Upper lobe of left lung (tissue), 6 donors: ENCODE results near the gene MAGOHB. TPM values are rescaled to one million over a fixed set of nuclear protein-coding genes. Genes with fewer than 3 reads are reported as not detected.
A peak's percentile ranks its signal among the peaks of the same experiment; 100 is the strongest.

ENCODE experiments used
- ATAC-seq, 2 donors: fragments of 200-7000 bp; cut with Tn5 transposase; one replicate each; pipeline ENCODE4 v1.9.1; 2022; ENCODE audit warnings: mild to moderate bottlenecking in 2 of 2, moderate library complexity in 2 of 2; ENCODE audit not compliant: low FRiP score in 2 of 2
- DNase-seq, 2 donors: peaks; one replicate each; pipeline ENCODE4 v3.0.0-alpha.2; 2019 to 2020
- H3K27ac ChIP-seq, 4 donors: fragments of 200-600 bp; sonication (generic); one replicate each; pipeline ENCODE4 v1.5.1; 2016 to 2019
- H3K27me3 ChIP-seq, 4 donors: fragments of 200-600 bp; sonication (generic); one replicate each; pipeline ENCODE4 v1.5.1; 2017 to 2019
- H3K36me3 ChIP-seq, 4 donors: fragments of 200-600 bp; sonication (generic); one replicate each; pipeline ENCODE4 v1.5.1; 2016 to 2019
- H3K4me1 ChIP-seq, 4 donors: fragments of 200-600 bp; sonication (generic); one replicate each; pipeline ENCODE4 v1.5.1; 2018 to 2019
- H3K4me3 ChIP-seq, 4 donors: fragments of 200-600 bp; sonication (generic); one replicate each; pipeline ENCODE4 v1.5.1; 2017 to 2019; ENCODE audit warnings: mild to moderate bottlenecking in 2 of 4, moderate library complexity in 1 of 4
- H3K9me3 ChIP-seq, 4 donors: fragments of 200-600 bp; sonication (generic); one replicate each; pipeline ENCODE4 v1.5.1; 2018 to 2019
- EP300 ChIP-seq, 4 donors: sonication (generic); formaldehyde crosslinking; IDR thresholded peaks; one replicate each; pipeline ENCODE4 v1.5.1; 2017; ENCODE audit warnings: antibody characterized with exemption in 4 of 4, control low read depth in 2 of 4
- POLR2A ChIP-seq, 4 donors: fragments of 450-650 bp; IDR thresholded peaks; one replicate each; pipeline ENCODE4 v1.5.1; 2016 to 2017; ENCODE audit warnings: antibody characterized with exemption in 4 of 4, mild to moderate bottlenecking in 2 of 4
- POLR2AphosphoS5 ChIP-seq, 2 donors: sonication (generic); formaldehyde crosslinking; IDR thresholded peaks; one replicate each; pipeline ENCODE4 v1.5.1; 2017; ENCODE audit warnings: antibody characterized with exemption in 2 of 2
- WGBS, 2 donors: methylation state at CpG; one replicate each; pipeline ENCODE4 v1.1.5; 2017 to 2018; 5-methylcytosine and 5-hydroxymethylcytosine counted together
- total RNA-seq, 6 donors: library from RNA; depleted of rRNA in 4 of 6; stranded (reverse); fragments of >200 nt in 4 of 6; gene quantifications; one replicate each; pipeline versions ENCODE4 v1.1.0 to v1.2.1, GENCODE V29; 2016 to 2021
- TF ChIP-seq, protein P1 (sequence below), 6 experiments: fragments of 450-650 bp in 4 of 6; fragments of 200-600 bp in 2 of 6; sonication (generic) in 2 of 6; IDR thresholded peaks; one replicate each; pipeline ENCODE4 v1.5.1; 2016 to 2019; ENCODE audit warnings: antibody characterized with exemption in 6 of 6
- donor health status: DM: no; HTN: no; CAD: no; lungs with moderate emphysema.
- donor health status: DM: no; HTN: yes; CAD: no; lungs with severe emphysema.

MAGOHB gene
- total RNA-seq, 6 donors from 2014 or later: 7.8 to 21.0 (median 13.7) TPM

DNA sequence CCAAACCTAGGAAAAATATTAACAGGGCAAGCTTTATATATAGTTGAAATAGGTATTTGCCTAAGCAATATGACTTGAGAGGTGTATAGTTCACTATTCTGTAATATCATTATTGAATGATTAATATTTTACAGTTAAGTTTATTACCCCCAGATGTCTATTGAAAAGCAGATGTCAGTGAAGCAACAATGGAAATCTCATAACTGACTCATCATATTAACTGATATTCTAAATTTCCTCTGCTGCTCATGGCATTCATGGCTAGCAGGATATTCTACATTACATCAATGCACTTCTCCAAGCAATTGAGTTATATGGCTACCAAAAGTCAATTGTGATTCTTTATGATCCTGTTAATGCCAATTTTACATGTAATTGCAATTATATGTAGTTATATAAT lies 9.7 kb upstream of the MAGOHB start:
- ATAC-seq (no peak), DNase-seq (no peak)
- no peaks in the 10 kb centered on the region for H3K9me3 ChIP-seq
- TF ChIP-seq POLR2AphosphoS5 (IDR thresholded peaks at IDR 0.05): no peak
- TF ChIP-seq, protein P1, sequence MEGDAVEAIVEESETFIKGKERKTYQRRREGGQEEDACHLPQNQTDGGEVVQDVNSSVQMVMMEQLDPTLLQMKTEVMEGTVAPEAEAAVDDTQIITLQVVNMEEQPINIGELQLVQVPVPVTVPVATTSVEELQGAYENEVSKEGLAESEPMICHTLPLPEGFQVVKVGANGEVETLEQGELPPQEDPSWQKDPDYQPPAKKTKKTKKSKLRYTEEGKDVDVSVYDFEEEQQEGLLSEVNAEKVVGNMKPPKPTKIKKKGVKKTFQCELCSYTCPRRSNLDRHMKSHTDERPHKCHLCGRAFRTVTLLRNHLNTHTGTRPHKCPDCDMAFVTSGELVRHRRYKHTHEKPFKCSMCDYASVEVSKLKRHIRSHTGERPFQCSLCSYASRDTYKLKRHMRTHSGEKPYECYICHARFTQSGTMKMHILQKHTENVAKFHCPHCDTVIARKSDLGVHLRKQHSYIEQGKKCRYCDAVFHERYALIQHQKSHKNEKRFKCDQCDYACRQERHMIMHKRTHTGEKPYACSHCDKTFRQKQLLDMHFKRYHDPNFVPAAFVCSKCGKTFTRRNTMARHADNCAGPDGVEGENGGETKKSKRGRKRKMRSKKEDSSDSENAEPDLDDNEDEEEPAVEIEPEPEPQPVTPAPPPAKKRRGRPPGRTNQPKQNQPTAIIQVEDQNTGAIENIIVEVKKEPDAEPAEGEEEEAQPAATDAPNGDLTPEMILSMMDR (IDR thresholded peaks at IDR 0.05): no peak
- no peak for TF ChIP-seq EP300 (IDR thresholded peaks at IDR 0.05)
- no peak for TF ChIP-seq POLR2A (IDR thresholded peaks at IDR 0.05)
- H3K27me3 ChIP-seq: no peaks in the 10 kb centered on the region
- no peaks in the 10 kb centered on the region for H3K36me3 ChIP-seq
- H3K4me3 ChIP-seq: no peak overlapping the region
- no peaks in the 10 kb centered on the region for H3K4me1 ChIP-seq
- no peak overlapping the region for H3K27ac ChIP-seq

DNA sequence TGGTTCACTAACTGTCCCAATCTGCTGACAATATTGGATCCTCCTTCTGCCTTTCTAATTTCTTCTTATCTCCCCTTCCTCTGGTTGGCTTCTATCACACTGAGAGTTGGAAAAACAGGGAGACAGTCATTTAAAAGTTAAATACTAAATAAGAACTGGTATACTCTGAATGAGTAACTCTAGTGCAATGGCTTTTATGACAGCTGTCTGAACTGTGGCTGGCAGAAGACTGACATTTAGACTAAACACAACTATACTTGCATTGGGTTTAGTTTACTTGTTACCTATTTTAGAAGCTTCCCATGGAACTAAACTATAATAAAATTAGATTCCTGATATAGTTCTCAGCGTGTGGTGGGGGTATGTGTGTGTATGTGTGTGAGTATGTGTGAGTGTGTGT lies 7.9 kb upstream of the MAGOHB start:
- H3K27ac ChIP-seq: no peak overlapping the region
- WGBS, 2 donors: 69 to 82% methylated on average over 1 of the region's 1 CpG
- no peak for ATAC-seq
- H3K9me3 ChIP-seq: no peaks in the 10 kb centered on the region
- TF ChIP-seq, protein P1 (IDR thresholded peaks at IDR 0.05): no peak
- no peak for TF ChIP-seq POLR2AphosphoS5 (IDR thresholded peaks at IDR 0.05)
- no peak for TF ChIP-seq EP300 (IDR thresholded peaks at IDR 0.05)
- no peak for TF ChIP-seq POLR2A (IDR thresholded peaks at IDR 0.05)
- no peak for DNase-seq
- no peaks in the 10 kb centered on the region for H3K27me3 ChIP-seq
- no peaks in the 10 kb centered on the region for H3K36me3 ChIP-seq
- no peaks in the 10 kb centered on the region for H3K4me1 ChIP-seq
- H3K4me3 ChIP-seq: no peak overlapping the region

DNA sequence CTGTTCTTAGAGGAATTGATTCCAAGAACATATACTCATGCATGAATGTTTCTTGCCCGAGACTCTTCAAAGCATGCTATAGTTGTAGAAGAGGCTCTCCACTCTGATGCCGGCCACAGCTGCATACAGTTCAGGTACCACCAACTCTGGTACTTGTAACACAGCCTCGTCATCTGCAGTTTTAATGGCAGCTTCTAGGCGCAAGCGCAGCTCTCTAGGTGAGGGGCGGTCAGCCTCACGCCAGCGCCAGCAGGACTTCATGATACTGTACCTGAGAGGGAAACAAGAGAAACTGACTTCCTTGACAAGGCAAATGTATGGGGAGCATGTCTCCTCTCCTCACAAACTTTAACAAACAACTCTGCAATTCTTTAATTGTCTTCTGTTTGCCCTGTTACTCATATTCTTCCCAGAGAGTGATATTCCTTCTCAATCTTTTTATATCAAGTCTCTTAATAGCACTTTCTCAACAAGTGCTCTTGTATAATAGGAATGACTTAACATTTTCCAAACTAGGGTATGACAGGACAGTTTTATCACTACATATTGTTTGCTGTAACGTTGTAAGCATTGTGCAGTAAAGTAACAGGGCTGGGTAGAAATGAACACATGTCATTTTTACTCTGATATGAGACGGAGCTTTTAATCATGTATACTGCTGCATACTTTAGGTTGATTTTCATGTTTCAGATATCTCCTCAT lies 6.8 kb upstream of the MAGOHB start:
- DNase-seq (peak in 1 of 2 donors; percentile 28), ATAC-seq (no peak)
- H3K27me3 ChIP-seq: no peaks in the 10 kb centered on the region
- no peak overlapping the region for H3K27ac ChIP-seq
- TF ChIP-seq EP300 (IDR thresholded peaks at IDR 0.05) (no peak), POLR2AphosphoS5 (IDR thresholded peaks at IDR 0.05) (no peak), POLR2A (IDR thresholded peaks at IDR 0.05) (no peak)
- TF ChIP-seq, protein P1 (IDR thresholded peaks at IDR 0.05): no peak
- H3K4me3 ChIP-seq: no peak overlapping the region
- H3K4me1 ChIP-seq: no peaks in the 10 kb centered on the region
- no peaks in the 10 kb centered on the region for H3K36me3 ChIP-seq
- 82 to 89% methylated on average over 10 of the region's 10 CpGs for WGBS, 2 donors
- no peaks in the 10 kb centered on the region for H3K9me3 ChIP-seq

DNA sequence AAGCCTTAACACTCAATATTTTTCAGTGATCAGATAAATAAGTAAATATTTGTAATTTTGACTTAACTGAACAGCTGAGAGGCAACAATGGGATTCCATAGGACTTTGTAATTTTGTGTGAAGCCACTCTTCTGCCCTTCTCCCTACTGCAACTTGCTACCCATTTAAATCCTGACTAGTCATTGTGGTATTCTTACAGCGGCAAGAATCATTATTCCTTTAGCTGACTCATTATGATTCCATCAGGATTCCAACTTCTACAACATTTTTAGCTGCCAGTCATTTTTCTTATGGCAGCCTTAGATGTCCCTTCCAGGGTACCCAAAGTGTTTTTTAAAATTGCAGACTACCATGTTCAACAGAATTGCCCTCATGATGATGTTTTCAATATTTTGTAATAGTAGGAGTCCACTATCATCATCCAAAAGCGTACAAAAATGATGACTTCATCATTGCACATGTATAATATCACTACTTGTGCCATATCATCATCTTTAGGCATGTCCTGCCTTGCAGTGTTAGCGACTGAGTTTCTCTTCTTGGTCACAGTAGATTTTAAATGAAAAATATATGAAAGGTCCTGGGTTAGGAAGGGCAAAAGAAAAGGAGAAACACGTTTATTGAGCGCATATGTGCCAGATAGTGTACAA lies 5.1 kb upstream of the MAGOHB start:
- Histone ChIP-seq H3K27ac (no peak overlapping the region), H3K4me1 (peaks cover 0 to 8% (median 2%) of the 10 kb centered on the region in 4 donors), H3K27me3 (no peaks in the 10 kb centered on the region), H3K36me3 (no peaks in the 10 kb centered on the region), H3K9me3 (no peaks in the 10 kb centered on the region), H3K4me3 (no peak overlapping the region)
- WGBS, 2 donors: 80% methylated on average over 5 of the region's 5 CpGs
- TF ChIP-seq EP300 (IDR thresholded peaks at IDR 0.05) (no peak), POLR2AphosphoS5 (IDR thresholded peaks at IDR 0.05) (no peak), POLR2A (IDR thresholded peaks at IDR 0.05) (no peak)
- TF ChIP-seq, protein P1 (IDR thresholded peaks at IDR 0.05): no peak
- DNase-seq (no peak), ATAC-seq (no peak)
